HCT116 (cell line): Measurements from ENCODE around the gene AASDH. TPM values are rescaled to one million over a fixed set of nuclear protein-coding genes. Genes with fewer than 3 reads are reported as not detected.

Experiments used
- ATAC-seq: fragments of 200-7000 bp; cut with Tn5 transposase; 2 replicates; pipeline ENCODE4 v1.9.1; 2020; ENCODE audit warnings: mild to moderate bottlenecking, moderate library complexity
- BruUV-seq: library from RNA; stranded (reverse); fragments of 400-500 nt; replicated peaks from 2 replicates; lab custom pipeline; 2021; lab: Mats Ljungman, UMichigan
- CTCF ChIA-PET: fragments of 300-600 bp; sonication (Branson Sonifier 250); formaldehyde crosslinking; loops from one replicate; lab custom pipeline; 2021; ENCODE audit warnings: antibody characterized with exemption; lab: Charles Lee
- POLR2A ChIA-PET: fragments of 300-600, 350-600 bp; sonication (Branson Sonifier 250); formaldehyde crosslinking; loops from one replicate; lab custom pipeline; 2021; ENCODE audit warnings: antibody characterized with exemption; lab: Charles Lee
- RAD21 ChIA-PET, 2 experiments: fragments of 300-600 bp; sonication (Branson Sonifier 250); formaldehyde crosslinking; loops; one replicate each; lab custom pipeline; 2023; ENCODE audit warnings: low total read pairs in 2 of 2; ENCODE audit not compliant: uncharacterized antibody in 2 of 2, unreplicated experiment in 2 of 2, low non-redundant PET in 1 of 2; lab: Charles Lee
- DNase-seq: peaks from one replicate; pipeline ENCODE4 v3.0.0-alpha.2; 2010; ENCODE audit warnings: low read depth, low spot score
- H2AFZ ChIP-seq: fragments of 200-600 bp; shearing (Covaris generic), sonication (generic); 2 replicates; pipeline ENCODE4 v1.6.1; 2017; ENCODE audit warnings: low read depth, mixed run types, mixed read lengths, antibody characterized with exemption, low read length; ENCODE audit not compliant: poor library complexity, severe bottlenecking
- H3K27ac ChIP-seq: 2 replicates; pipeline ENCODE4 v1.5.1; 2012; ENCODE audit warnings: low read depth, low read length
- H3K27me3 ChIP-seq: fragments of 200-600 bp; sonication (generic); 2 replicates; pipeline ENCODE4 v1.6.1; 2016; ENCODE audit warnings: mixed run types, low read length, mixed read lengths; ENCODE audit not compliant: insufficient read depth
- H3K36me3 ChIP-seq, 2 experiments: fragments of 200-500 bp in 1 of 2; fragments of 200-600 bp in 1 of 2; sonication (Bioruptor generic) in 1 of 2; sonication (generic) in 1 of 2; 2 replicates each; pipeline versions ENCODE4 v1.5.1 to v1.6.1; 2014 to 2016; ENCODE audit warnings: low read length in 2 of 2, inconsistent platforms in 1 of 2, mixed read lengths in 1 of 2, mixed run types in 1 of 2; ENCODE audit not compliant: insufficient read depth in 2 of 2, control insufficient read depth in 1 of 2
- H3K4me1 ChIP-seq, 2 experiments: fragments of 200-600 bp in 1 of 2; sonication (generic) in 1 of 2; 2 replicates each; pipeline versions ENCODE4 v1.5.1 to v1.6.1; 2012 to 2017; ENCODE audit warnings: low read length in 2 of 2, inconsistent platforms in 1 of 2, mild to moderate bottlenecking in 1 of 2, mixed read lengths in 1 of 2, mixed run types in 1 of 2, moderate library complexity in 1 of 2; ENCODE audit not compliant: insufficient read depth in 2 of 2, control insufficient read depth in 1 of 2
- H3K4me2 ChIP-seq: fragments of 200-600 bp; sonication (generic); 2 replicates; pipeline ENCODE4 v1.6.1; 2017; ENCODE audit warnings: mixed run types, low read length, mixed read lengths
- H3K4me3 ChIP-seq, 2 experiments: fragments of 200-600 bp in 1 of 2; sonication (generic) in 1 of 2; replicated peaks in 1 of 2; 2 replicates each; pipeline ENCODE4 v1.5.1; 2011 to 2016; ENCODE audit warnings: low read length in 2 of 2, control low read depth in 1 of 2, low read depth in 1 of 2, mild to moderate bottlenecking in 1 of 2, mixed read lengths in 1 of 2, mixed run types in 1 of 2
- H3K79me2 ChIP-seq: fragments of 200-600 bp; sonication (generic); 2 replicates; pipeline ENCODE4 v1.6.1; 2017; ENCODE audit warnings: mild to moderate bottlenecking, mixed run types, low read length, moderate library complexity, mixed read lengths; ENCODE audit not compliant: insufficient read depth
- H3K9ac ChIP-seq: fragments of 200-600 bp; sonication (generic); 2 replicates; pipeline ENCODE4 v1.6.1; 2016; ENCODE audit warnings: low read length, mixed read lengths
- H3K9me2 ChIP-seq: fragments of 200-600 bp; sonication (generic), shearing (Covaris generic); 2 replicates; pipeline ENCODE4 v1.6.1; 2017; ENCODE audit warnings: mixed run types, mild to moderate bottlenecking, moderate library complexity; ENCODE audit not compliant: insufficient read depth
- H3K9me3 ChIP-seq, 2 experiments: fragments of 200-500 bp in 1 of 2; fragments of 200-600 bp in 1 of 2; sonication (Bioruptor generic) in 1 of 2; sonication (generic) in 1 of 2; 2 replicates each; pipeline ENCODE4 v1.6.1; 2014 to 2017; ENCODE audit warnings: low read length in 2 of 2, mixed read lengths in 2 of 2, inconsistent platforms in 1 of 2, low read depth in 1 of 2, mild to moderate bottlenecking in 1 of 2, mixed run types in 1 of 2, moderate library complexity in 1 of 2; ENCODE audit not compliant: control insufficient read depth in 1 of 2, insufficient read depth in 1 of 2
- H4K20me1 ChIP-seq: fragments of 200-600 bp; sonication (generic), shearing (Covaris generic); 2 replicates; pipeline ENCODE4 v1.6.1; 2017; ENCODE audit warnings: mixed run types, mild to moderate bottlenecking, moderate library complexity; ENCODE audit not compliant: insufficient read depth
- ATF3 ChIP-seq: IDR thresholded peaks from 2 replicates; pipeline ENCODE4 v1.6.1; 2012
- CBX3 ChIP-seq: IDR thresholded peaks from 2 replicates; pipeline ENCODE4 v1.6.1; 2012; ENCODE audit warnings: low read depth
- CEBPB ChIP-seq: IDR thresholded peaks from 2 replicates; pipeline ENCODE4 v1.6.1; 2012; ENCODE audit warnings: low read depth
- CTCF ChIP-seq, 3 experiments: fragments of 200-600 bp in 1 of 3; sonication (generic) in 1 of 3; IDR thresholded peaks in 2 of 3; conservative IDR thresholded peaks in 1 of 3; 2 replicates each; pipeline ENCODE4 v1.5.1; 2012 to 2017; ENCODE audit warnings: low read depth in 2 of 3, low read length in 2 of 3, antibody characterized with exemption in 1 of 3, borderline replicate concordance in 1 of 3, control low read depth in 1 of 3, mild to moderate bottlenecking in 1 of 3, mixed read lengths in 1 of 3, mixed run types in 1 of 3, moderate library complexity in 1 of 3; ENCODE audit not compliant: insufficient read depth in 1 of 3
- EZH2 ChIP-seq: fragments of 200-600 bp; sonication (generic); IDR thresholded peaks from 2 replicates; pipeline ENCODE4 v1.6.1; 2017; ENCODE audit warnings: antibody characterized with exemption, mixed run types
- FOSL1 ChIP-seq: IDR thresholded peaks from 2 replicates; pipeline ENCODE4 v1.6.1; 2012; ENCODE audit warnings: low read depth
- POLR2A ChIP-seq: IDR thresholded peaks from 2 replicates; pipeline ENCODE4 v1.7.0; 2011; ENCODE audit warnings: borderline replicate concordance; ENCODE audit not compliant: insufficient read depth, insufficient read length; ENCODE audit errors: extremely low read depth
- POLR2AphosphoS5 ChIP-seq: IDR thresholded peaks from 2 replicates; pipeline ENCODE4 v1.6.1; 2011; ENCODE audit warnings: mild to moderate bottlenecking, low read depth, low read length, moderate library complexity
- RAD21 ChIP-seq: IDR thresholded peaks from 2 replicates; pipeline ENCODE4 v1.6.1; 2012; ENCODE audit warnings: low read depth, mild to moderate bottlenecking
- REST ChIP-seq: IDR thresholded peaks from 2 replicates; pipeline ENCODE4 v1.6.1; 2012; ENCODE audit warnings: low read depth
- SP1 ChIP-seq: IDR thresholded peaks from 2 replicates; pipeline ENCODE4 v1.6.1; 2012; ENCODE audit warnings: low read depth
- SRF ChIP-seq: IDR thresholded peaks from 2 replicates; pipeline ENCODE4 v1.6.1; 2012; ENCODE audit warnings: low read depth
- YY1 ChIP-seq: IDR thresholded peaks from 2 replicates; pipeline ENCODE4 v1.6.1; 2011; ENCODE audit warnings: low read length, low read depth, moderate library complexity, mild to moderate bottlenecking; ENCODE audit not compliant: insufficient replicate concordance; ENCODE audit errors: extremely low read depth
- ZNF274 ChIP-seq: fragments of 200-500 bp; sonication (Bioruptor generic); IDR thresholded peaks from 2 replicates; pipeline ENCODE4 v1.6.1; 2014; ENCODE audit warnings: mild to moderate bottlenecking, low read depth, low read length, inconsistent platforms
- intact Hi-C: fragments of 100-400 bp; cut with micrococcal nuclease; formaldehyde crosslinking; loops from 2 replicates; pipeline ENCODE4 v1.10.0; 2022
- total RNA-seq: library from RNA; stranded (reverse); gene quantifications from one replicate; pipeline ENCODE4 v1.2.1, GENCODE V29; 2021; ENCODE audit not compliant: unreplicated experiment
- TF ChIP-seq, protein P1 (sequence below): IDR thresholded peaks from 2 replicates; pipeline ENCODE4 v1.6.1; 2011; ENCODE audit warnings: mild to moderate bottlenecking, low read length, moderate library complexity; ENCODE audit not compliant: insufficient replicate concordance; ENCODE audit errors: extremely low read depth

The AASDH gene
- total RNA-seq, 1 experiment from 2014 or later, result 13.7 TPM

GRCh38 chr4:56375458-56375857, 11.8 kb downstream of the AASDH start:
- H2AFZ ChIP-seq, result no peak overlapping the region
- intact Hi-C loops, result no loop called here
- ChIA-PET POLR2A (no interaction called here), CTCF (no interaction called here), RAD21 (no interaction called here)
- no peak overlapping the region for H3K4me2 ChIP-seq
- no peak overlapping the region for H3K9ac ChIP-seq
- H3K27me3 ChIP-seq, result no peaks in the 10 kb centered on the region
- no peaks in the 10 kb centered on the region for H3K4me1 ChIP-seq
- H3K4me3 ChIP-seq, result no peak overlapping the region
- peaks cover 0 to 3% of the 10 kb centered on the region in 2 experiments; a peak in 1 of 4 replicates for H3K36me3 ChIP-seq
- no peak for TF ChIP-seq CBX3
- no peak for TF ChIP-seq FOSL1
- TF ChIP-seq REST, result no peak
- no peak for TF ChIP-seq CEBPB
- TF ChIP-seq POLR2A, result no peak
- no peak for TF ChIP-seq CTCF (IDR thresholded peaks at IDR 0.05 in 2 of 3, conservative IDR thresholded peaks at IDR 0.05 in 1 of 3; ENCODE audit: borderline replicate concordance in 1 of 3, insufficient read depth in 1 of 3, low read depth in 2 of 3, low read length in 2 of 3)
- no peak for TF ChIP-seq SP1
- no peak for TF ChIP-seq ZNF274
- TF ChIP-seq RAD21, result no peak
- TF ChIP-seq EZH2, result no peak
- TF ChIP-seq YY1, result no peak
- TF ChIP-seq POLR2AphosphoS5, result no peak
- TF ChIP-seq, protein P1, sequence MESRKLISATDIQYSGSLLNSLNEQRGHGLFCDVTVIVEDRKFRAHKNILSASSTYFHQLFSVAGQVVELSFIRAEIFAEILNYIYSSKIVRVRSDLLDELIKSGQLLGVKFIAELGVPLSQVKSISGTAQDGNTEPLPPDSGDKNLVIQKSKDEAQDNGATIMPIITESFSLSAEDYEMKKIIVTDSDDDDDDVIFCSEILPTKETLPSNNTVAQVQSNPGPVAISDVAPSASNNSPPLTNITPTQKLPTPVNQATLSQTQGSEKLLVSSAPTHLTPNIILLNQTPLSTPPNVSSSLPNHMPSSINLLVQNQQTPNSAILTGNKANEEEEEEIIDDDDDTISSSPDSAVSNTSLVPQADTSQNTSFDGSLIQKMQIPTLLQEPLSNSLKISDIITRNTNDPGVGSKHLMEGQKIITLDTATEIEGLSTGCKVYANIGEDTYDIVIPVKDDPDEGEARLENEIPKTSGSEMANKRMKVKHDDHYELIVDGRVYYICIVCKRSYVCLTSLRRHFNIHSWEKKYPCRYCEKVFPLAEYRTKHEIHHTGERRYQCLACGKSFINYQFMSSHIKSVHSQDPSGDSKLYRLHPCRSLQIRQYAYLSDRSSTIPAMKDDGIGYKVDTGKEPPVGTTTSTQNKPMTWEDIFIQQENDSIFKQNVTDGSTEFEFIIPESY, result no peak
- no peak for TF ChIP-seq ATF3
- no peak for TF ChIP-seq SRF
- no peaks in the 10 kb centered on the region for H3K79me2 ChIP-seq
- H3K9me2 ChIP-seq, result no peaks in the 10 kb centered on the region
- no peaks in the 10 kb centered on the region for H4K20me1 ChIP-seq
- ATAC-seq, result no peak
- no peak for DNase-seq
- H3K9me3 ChIP-seq, result no peaks in the 10 kb centered on the region
- no TSS peak for BruUV-seq
- H3K27ac ChIP-seq, result no peak overlapping the region
